Smooth muscle cell (in vitro differentiated cells): ENCODE data around the gene HOXB13. TPM values are rescaled to one million over a fixed set of nuclear protein-coding genes. Genes with fewer than 3 reads are reported as not detected.

Experiments used
- DNase-seq: peaks from one replicate; lab custom pipeline; 2025; ENCODE audit not compliant: unreplicated experiment; lab: John Stamatoyannopoulos, UW
- H2AFZ ChIP-seq: fragments of 200-600 bp; sonication (generic); 2 replicates; pipeline ENCODE4 v1.6.0; 2016; ENCODE audit warnings: antibody characterized with exemption, low read depth, mild to moderate bottlenecking
- H3F3A ChIP-seq: fragments of 200-600 bp; sonication (generic); 2 replicates; pipeline ENCODE4 v1.6.0; 2017; ENCODE audit warnings: antibody characterized with exemption, low read depth
- H3K27ac ChIP-seq: fragments of 200-600 bp; sonication (generic); 2 replicates; pipeline ENCODE4 v1.5.1; 2016; ENCODE audit warnings: low read depth, mild to moderate bottlenecking
- H3K27me3 ChIP-seq: fragments of 200-600 bp; sonication (generic); 2 replicates; pipeline ENCODE4 v1.6.1; 2016; ENCODE audit warnings: low read depth, mild to moderate bottlenecking
- H3K36me3 ChIP-seq: fragments of 200-600 bp; sonication (generic); 2 replicates; pipeline ENCODE4 v1.5.1; 2016; ENCODE audit warnings: low read depth
- H3K4me1 ChIP-seq: fragments of 200-600 bp; sonication (generic); 2 replicates; pipeline ENCODE4 v1.5.1; 2016; ENCODE audit warnings: low read depth
- H3K4me2 ChIP-seq: fragments of 200-600 bp; sonication (generic); 2 replicates; pipeline ENCODE4 v1.6.0; 2016; ENCODE audit warnings: mild to moderate bottlenecking
- H3K4me3 ChIP-seq: fragments of 200-600 bp; sonication (generic); 2 replicates; pipeline ENCODE4 v1.5.1; 2016; ENCODE audit warnings: mild to moderate bottlenecking
- H3K79me2 ChIP-seq: fragments of 200-600 bp; sonication (generic); 2 replicates; pipeline ENCODE4 v1.6.0; 2016; ENCODE audit warnings: low read depth, mild to moderate bottlenecking
- H3K9ac ChIP-seq: fragments of 200-600 bp; sonication (generic); 2 replicates; pipeline ENCODE4 v1.6.0; 2016; ENCODE audit warnings: low read depth
- H3K9me3 ChIP-seq: fragments of 200-600 bp; sonication (generic); replicated peaks from 2 replicates; pipeline ENCODE4 v1.5.1; 2016; ENCODE audit warnings: low read depth
- H4K20me1 ChIP-seq: fragments of 200-600 bp; sonication (generic); 2 replicates; pipeline ENCODE4 v1.6.0; 2016; ENCODE audit warnings: low read depth
- WGBS: methylation state at CpG from one replicate; pipeline ENCODE4 v1.1.7; 2016; ENCODE audit warnings: low lambda C conversion rate; 5-methylcytosine and 5-hydroxymethylcytosine counted together
- polyA plus RNA-seq: library from polyadenylated mRNA; unstranded; fragments of >200 nt; fragmentation: Nextera tagmentation; extraction: Ambion mirVana; gene quantifications from 2 replicates; pipeline ENCODE4 v1.2.1, GENCODE V29; 2016
- total RNA-seq: library from RNA; depleted of rRNA; stranded (reverse); fragments of >200 nt; gene quantifications from 2 replicates; pipeline ENCODE4 v1.2.3, GENCODE V29; 2014
- TF ChIP-seq, protein P1 (sequence below): fragments of 200-600 bp; sonication (generic); IDR thresholded peaks from 2 replicates; pipeline ENCODE4 v1.5.1; 2017; ENCODE audit warnings: borderline replicate concordance, mild to moderate bottlenecking, antibody characterized with exemption; ENCODE audit not compliant: insufficient read depth, poor library complexity, severe bottlenecking

HOXB13 gene
- total and polyA plus RNA-seq, 2 experiments from 2014 or later = 4.8 to 5.4 TPM

DNA sequence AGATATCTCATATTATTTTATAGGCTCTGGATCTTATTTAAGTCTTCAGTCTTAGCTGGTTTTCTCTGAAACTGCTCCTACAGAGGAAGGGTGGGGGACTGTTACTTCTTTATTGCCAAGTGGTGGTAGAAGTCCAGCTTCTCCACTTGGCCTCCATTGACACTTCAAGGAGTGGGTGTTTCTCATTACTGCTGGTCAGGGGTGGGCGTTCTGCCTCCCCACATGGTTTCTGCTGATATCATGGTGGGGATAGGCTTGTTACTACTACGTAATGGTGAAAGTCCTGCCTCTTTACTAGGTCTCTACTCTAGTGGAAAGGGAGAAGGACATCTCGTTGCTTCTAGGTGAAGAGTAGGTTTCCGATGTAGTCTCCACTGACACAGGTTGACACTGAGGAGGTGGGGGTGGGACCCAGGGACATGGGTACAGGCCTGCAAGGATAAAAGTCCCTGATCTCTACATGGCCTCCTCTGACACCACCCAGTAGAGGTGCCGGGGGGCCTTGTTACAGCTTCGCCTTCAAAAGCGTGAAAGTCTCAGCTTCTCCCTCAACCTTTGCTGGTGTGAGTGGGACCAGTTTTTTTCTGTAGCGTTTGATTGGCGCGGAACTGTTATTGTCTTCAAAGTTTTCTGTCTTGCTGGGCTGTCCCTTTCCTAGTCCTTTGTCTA is 26.6 kb downstream of the HOXB13 start:
- Histone ChIP-seq H3K9me3 (no peaks in the 10 kb centered on the region), H3K36me3 (no peaks in the 10 kb centered on the region), H3K9ac (no peak overlapping the region), H4K20me1 (no peaks in the 10 kb centered on the region), H3F3A (no peaks in the 10 kb centered on the region), H3K4me3 (no peak overlapping the region), H3K27me3 (no peaks in the 10 kb centered on the region), H2AFZ (no peak overlapping the region), H3K27ac (no peak overlapping the region), H3K4me1 (no peaks in the 10 kb centered on the region), H3K79me2 (no peaks in the 10 kb centered on the region), H3K4me2 (no peak overlapping the region)
- 98% methylated on average over 10 of the region's 10 CpGs for WGBS
- TF ChIP-seq, protein P1, sequence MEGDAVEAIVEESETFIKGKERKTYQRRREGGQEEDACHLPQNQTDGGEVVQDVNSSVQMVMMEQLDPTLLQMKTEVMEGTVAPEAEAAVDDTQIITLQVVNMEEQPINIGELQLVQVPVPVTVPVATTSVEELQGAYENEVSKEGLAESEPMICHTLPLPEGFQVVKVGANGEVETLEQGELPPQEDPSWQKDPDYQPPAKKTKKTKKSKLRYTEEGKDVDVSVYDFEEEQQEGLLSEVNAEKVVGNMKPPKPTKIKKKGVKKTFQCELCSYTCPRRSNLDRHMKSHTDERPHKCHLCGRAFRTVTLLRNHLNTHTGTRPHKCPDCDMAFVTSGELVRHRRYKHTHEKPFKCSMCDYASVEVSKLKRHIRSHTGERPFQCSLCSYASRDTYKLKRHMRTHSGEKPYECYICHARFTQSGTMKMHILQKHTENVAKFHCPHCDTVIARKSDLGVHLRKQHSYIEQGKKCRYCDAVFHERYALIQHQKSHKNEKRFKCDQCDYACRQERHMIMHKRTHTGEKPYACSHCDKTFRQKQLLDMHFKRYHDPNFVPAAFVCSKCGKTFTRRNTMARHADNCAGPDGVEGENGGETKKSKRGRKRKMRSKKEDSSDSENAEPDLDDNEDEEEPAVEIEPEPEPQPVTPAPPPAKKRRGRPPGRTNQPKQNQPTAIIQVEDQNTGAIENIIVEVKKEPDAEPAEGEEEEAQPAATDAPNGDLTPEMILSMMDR = no peak
- DNase-seq = no peak

DNA sequence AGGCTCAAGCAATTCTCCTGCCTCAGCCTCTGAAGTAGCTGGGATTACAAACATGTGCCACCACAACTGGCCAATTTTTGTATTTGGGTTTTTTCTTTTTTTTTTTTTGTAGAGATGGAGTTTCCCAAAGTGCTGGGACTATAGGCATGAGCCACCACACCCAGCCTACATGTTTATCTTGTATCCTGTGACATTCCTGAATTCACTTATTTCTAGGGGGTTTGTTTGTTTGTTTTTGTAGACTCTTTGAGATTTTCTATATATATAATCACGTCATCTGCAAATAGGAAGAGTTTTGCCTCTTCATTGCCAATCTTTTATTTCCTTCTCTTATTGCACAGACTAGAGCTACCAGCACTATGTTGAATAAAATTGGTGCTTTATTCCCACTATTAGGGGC is 35.4 kb downstream of the HOXB13 start:
- Histone ChIP-seq H3K36me3 (no peaks in the 10 kb centered on the region), H3K4me1 (no peaks in the 10 kb centered on the region), H3K9ac (no peak overlapping the region), H3K4me2 (no peak overlapping the region), H4K20me1 (no peaks in the 10 kb centered on the region), H3K27me3 (no peaks in the 10 kb centered on the region), H3K27ac (no peak overlapping the region), H3K4me3 (no peak overlapping the region), H3K79me2 (no peaks in the 10 kb centered on the region), H2AFZ (no peak overlapping the region), H3K9me3 (no peaks in the 10 kb centered on the region), H3F3A (no peaks in the 10 kb centered on the region)
- 83% methylated on average over 1 of the region's 1 CpG for WGBS
- DNase-seq = no peak
- TF ChIP-seq, protein P1 = no peak

DNA sequence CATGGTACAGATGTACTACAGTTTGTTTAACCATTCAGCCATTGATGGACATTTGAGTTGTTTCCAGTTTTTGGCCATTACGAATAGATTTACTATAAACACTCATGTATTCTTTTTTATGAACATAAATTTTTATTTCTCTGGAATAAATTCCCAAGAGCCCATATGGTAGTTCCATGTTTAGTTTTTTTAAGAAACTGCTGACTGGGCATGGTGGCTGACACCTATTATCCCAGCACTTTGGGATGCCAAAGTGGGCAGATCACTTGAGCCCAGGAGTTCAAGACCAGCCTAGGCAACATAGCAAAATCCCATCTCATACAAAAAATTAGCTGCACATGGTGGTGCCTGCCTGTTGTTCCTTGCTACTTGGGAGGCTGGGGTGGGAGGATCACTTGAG is 36.5 kb downstream of the HOXB13 start:
- peaks cover 3% of the 10 kb centered on the region for H3K36me3 ChIP-seq
- no peak overlapping the region for H3K4me2 ChIP-seq
- WGBS = 100% methylated on average over 1 of the region's 1 CpG
- DNase-seq = no peak
- H3K27me3 ChIP-seq = no peaks in the 10 kb centered on the region
- H3K4me1 ChIP-seq = no peaks in the 10 kb centered on the region
- no peaks in the 10 kb centered on the region for H3K9me3 ChIP-seq
- no peak overlapping the region for H2AFZ ChIP-seq
- no peaks in the 10 kb centered on the region for H3F3A ChIP-seq
- H4K20me1 ChIP-seq = no peaks in the 10 kb centered on the region
- no peak overlapping the region for H3K4me3 ChIP-seq
- H3K9ac ChIP-seq = no peak overlapping the region
- TF ChIP-seq, protein P1 = no peak
- H3K27ac ChIP-seq = no peak overlapping the region
- no peaks in the 10 kb centered on the region for H3K79me2 ChIP-seq

- Histone ChIP-seq H3K27me3 (no peaks in the 10 kb centered on the region), H3K36me3 (peaks cover 3% of the 10 kb centered on the region), H3K79me2 (no peaks in the 10 kb centered on the region), H4K20me1 (no peaks in the 10 kb centered on the region), H3F3A (no peaks in the 10 kb centered on the region), H3K9ac (no peak overlapping the region), H3K4me3 (no peak overlapping the region), H3K9me3 (no peaks in the 10 kb centered on the region), H3K27ac (no peak overlapping the region), H3K4me2 (no peak overlapping the region), H2AFZ (no peak overlapping the region), H3K4me1 (no peaks in the 10 kb centered on the region)
- 90% methylated on average over 5 of the region's 5 CpGs for WGBS
- TF ChIP-seq, protein P1 = no peak
- DNase-seq = no peak
Observed at GRCh38 chr17:48690655-48691054, 37.9 kb downstream of the HOXB13 start.
